Fibroblast of lung (primary cell): ENCODE results near the gene MGLL. TPM values are rescaled to one million over a fixed set of nuclear protein-coding genes. Genes with fewer than 3 reads are reported as not detected.

Source experiments
- DNase-seq, 2 donors: peaks; one replicate each; pipeline versions ENCODE4 v3.0.0 to v3.0.0-alpha.2; 2010; ENCODE audit warnings: low read depth in 2 of 2
- H2AFZ ChIP-seq: 2 replicates; pipeline ENCODE4 v1.5.1; 2012; ENCODE audit warnings: low read length, control low read depth, inconsistent platforms
- H3K27ac ChIP-seq: 2 replicates; pipeline ENCODE4 v1.5.1; 2011; ENCODE audit warnings: low read length, control low read depth; ENCODE audit not compliant: insufficient read depth
- H3K27me3 ChIP-seq: 2 replicates; pipeline ENCODE4 v1.5.1; 2011; ENCODE audit warnings: mild to moderate bottlenecking, low read length; ENCODE audit not compliant: control insufficient read depth, insufficient read depth
- H3K36me3 ChIP-seq: 2 replicates; pipeline ENCODE4 v1.5.1; 2011; ENCODE audit warnings: low read length; ENCODE audit not compliant: control insufficient read depth, insufficient read depth
- H3K4me1 ChIP-seq: 2 replicates; pipeline ENCODE4 v1.5.1; 2011; ENCODE audit warnings: low read length; ENCODE audit not compliant: control insufficient read depth, insufficient read depth; ENCODE audit errors: extremely low read depth
- H3K4me2 ChIP-seq: 2 replicates; pipeline ENCODE4 v1.5.1; 2011; ENCODE audit warnings: low read length, control low read depth; ENCODE audit not compliant: insufficient read depth; ENCODE audit errors: extremely low read depth
- H3K4me3 ChIP-seq, 4 experiments: fragments of 200-600 bp in 1 of 4; sonication (generic) in 1 of 4; replicated peaks in 1 of 4; 2 replicates each; pipeline ENCODE4 v1.5.1; 2011 to 2016; ENCODE audit warnings: low read length in 4 of 4, low read depth in 3 of 4, mild to moderate bottlenecking in 3 of 4, control low read depth in 2 of 4, inconsistent platforms in 1 of 4, mixed read lengths in 1 of 4; ENCODE audit not compliant: insufficient read depth in 1 of 4; ENCODE audit errors: control extremely low read depth in 1 of 4
- H3K79me2 ChIP-seq: 2 replicates; pipeline ENCODE4 v1.5.1; 2012; ENCODE audit warnings: mild to moderate bottlenecking, low read length, inconsistent platforms; ENCODE audit not compliant: control insufficient read depth, insufficient read depth
- H3K9ac ChIP-seq: 2 replicates; pipeline ENCODE4 v1.5.1; 2011; ENCODE audit warnings: mild to moderate bottlenecking, low read length, control low read depth; ENCODE audit not compliant: insufficient read depth
- H3K9me3 ChIP-seq: 2 replicates; pipeline ENCODE4 v1.5.1; 2012; ENCODE audit warnings: low read depth, low read length; ENCODE audit not compliant: control insufficient read depth, insufficient read depth
- H4K20me1 ChIP-seq: 2 replicates; pipeline ENCODE4 v1.5.1; 2011; ENCODE audit warnings: low read length; ENCODE audit not compliant: control insufficient read depth, insufficient read depth; ENCODE audit errors: extremely low read depth
- EZH2 ChIP-seq: IDR thresholded peaks from 2 replicates; pipeline ENCODE4 v1.5.1; 2012; ENCODE audit warnings: low read length, control low read depth, mild to moderate bottlenecking; ENCODE audit errors: missing control alignments
- polyA plus RNA-seq, 2 donors: library from polyadenylated mRNA; depleted of rRNA in 1 of 2; stranded (reverse) in 1 of 2; unstranded in 1 of 2; fragments of >200 nt; gene quantifications; 2 replicates each; pipeline ENCODE4 v1.2.1, GENCODE V29; 2011 to 2012; ENCODE audit warnings: missing spikeins in 1 of 2
- total RNA-seq: library from RNA; depleted of rRNA; stranded (reverse); fragments of >200 nt; gene quantifications from 2 replicates; pipeline ENCODE4 v1.2.1, GENCODE V29; 2014
- TF ChIP-seq, protein P1 (sequence below), 2 donors: IDR thresholded peaks in 1 of 2; conservative IDR thresholded peaks in 1 of 2; 1 replicate in 1 of 2; 2 replicates in 1 of 2; pipeline ENCODE4 v1.5.1; 2011 to 2012; ENCODE audit warnings: low read length in 2 of 2, control low read depth in 1 of 2, inconsistent platforms in 1 of 2, low read depth in 1 of 2, mild to moderate bottlenecking in 1 of 2

MGLL gene
- total and polyA plus RNA-seq, 2 donors (not counting 1 experiment from before 2014, with no cell fraction given): 60.1 to 122 TPM

DNA sequence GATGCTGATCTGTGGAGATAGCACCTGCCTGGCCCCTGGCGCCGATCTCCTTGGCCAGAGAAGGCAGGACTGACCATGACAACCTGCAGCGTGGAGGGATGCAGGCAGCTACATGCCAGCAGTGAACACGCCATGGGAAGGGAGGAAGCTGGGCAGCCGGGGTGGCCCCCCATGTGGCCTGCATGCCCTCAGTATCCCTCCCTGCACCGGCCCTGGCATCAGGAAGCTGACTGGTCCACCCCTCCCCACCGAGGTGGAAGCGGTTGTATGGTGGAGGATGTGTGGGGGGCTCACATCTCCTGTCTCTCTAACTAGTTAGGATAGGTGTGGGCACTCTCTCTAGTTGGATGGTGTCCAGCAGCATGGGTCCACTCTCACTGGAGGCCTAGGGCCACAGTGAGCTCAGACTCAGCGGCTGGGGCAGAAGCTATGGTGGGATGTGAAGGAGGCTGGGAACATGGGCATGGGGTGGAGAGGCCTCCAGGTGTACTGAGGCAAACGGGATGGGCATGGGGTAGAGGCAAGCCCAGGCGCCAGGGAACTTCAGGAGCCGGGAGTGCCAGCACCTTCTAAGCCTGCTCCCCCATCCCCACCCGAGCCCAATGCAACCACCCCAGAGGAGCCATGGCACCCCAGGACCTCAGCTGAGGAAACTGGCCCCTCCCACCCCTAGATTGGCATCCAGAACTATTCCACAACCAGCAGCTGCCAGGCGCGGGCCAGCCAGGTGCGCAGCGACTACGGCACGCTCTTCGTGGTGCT is 151.4 kb downstream of the MGLL start:
- H2AFZ ChIP-seq: no peak overlapping the region
- H3K4me2 ChIP-seq: no peak overlapping the region

DNA sequence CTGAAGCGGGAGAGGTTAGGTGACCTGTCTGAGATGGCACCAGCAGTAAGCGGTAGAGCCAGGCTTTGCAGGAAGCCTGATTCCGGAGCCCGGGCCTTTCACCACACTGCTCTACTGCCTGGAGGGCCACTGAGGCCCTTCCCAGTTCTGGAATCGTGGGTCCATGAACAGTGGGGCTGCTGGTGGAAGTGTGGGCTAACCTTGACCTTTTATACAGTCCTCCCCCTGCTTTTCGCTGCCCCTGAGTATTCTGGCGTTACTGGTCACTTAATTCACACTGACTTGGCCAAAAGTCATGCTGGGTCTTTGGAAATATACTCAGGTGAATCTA is 152.1 kb downstream of the MGLL start:
- Histone ChIP-seq H3K27ac (no peak overlapping the region), H3K36me3 (no peaks in the 10 kb centered on the region), H2AFZ (no peak overlapping the region), H3K4me2 (no peak overlapping the region), H4K20me1 (no peaks in the 10 kb centered on the region), H3K4me3 (no peak overlapping the region), H3K79me2 (no peaks in the 10 kb centered on the region), H3K9me3 (no peaks in the 10 kb centered on the region), H3K9ac (no peak overlapping the region), H3K4me1 (no peaks in the 10 kb centered on the region), H3K27me3 (no peaks in the 10 kb centered on the region)
- no peak for DNase-seq
- TF ChIP-seq, protein P1, sequence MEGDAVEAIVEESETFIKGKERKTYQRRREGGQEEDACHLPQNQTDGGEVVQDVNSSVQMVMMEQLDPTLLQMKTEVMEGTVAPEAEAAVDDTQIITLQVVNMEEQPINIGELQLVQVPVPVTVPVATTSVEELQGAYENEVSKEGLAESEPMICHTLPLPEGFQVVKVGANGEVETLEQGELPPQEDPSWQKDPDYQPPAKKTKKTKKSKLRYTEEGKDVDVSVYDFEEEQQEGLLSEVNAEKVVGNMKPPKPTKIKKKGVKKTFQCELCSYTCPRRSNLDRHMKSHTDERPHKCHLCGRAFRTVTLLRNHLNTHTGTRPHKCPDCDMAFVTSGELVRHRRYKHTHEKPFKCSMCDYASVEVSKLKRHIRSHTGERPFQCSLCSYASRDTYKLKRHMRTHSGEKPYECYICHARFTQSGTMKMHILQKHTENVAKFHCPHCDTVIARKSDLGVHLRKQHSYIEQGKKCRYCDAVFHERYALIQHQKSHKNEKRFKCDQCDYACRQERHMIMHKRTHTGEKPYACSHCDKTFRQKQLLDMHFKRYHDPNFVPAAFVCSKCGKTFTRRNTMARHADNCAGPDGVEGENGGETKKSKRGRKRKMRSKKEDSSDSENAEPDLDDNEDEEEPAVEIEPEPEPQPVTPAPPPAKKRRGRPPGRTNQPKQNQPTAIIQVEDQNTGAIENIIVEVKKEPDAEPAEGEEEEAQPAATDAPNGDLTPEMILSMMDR (conservative IDR thresholded peaks at IDR 0.05 in 1 of 2, IDR thresholded peaks at IDR 0.05 in 1 of 2; ENCODE audit: low read depth in 1 of 2, low read length in 2 of 2): no peak
- no peak for TF ChIP-seq EZH2

More for the DNA sequence above, 151.4 kb downstream of the MGLL start:
- Histone ChIP-seq H3K9ac (no peak overlapping the region), H4K20me1 (no peaks in the 10 kb centered on the region), H3K9me3 (no peaks in the 10 kb centered on the region), H3K79me2 (no peaks in the 10 kb centered on the region), H3K4me3 (no peak overlapping the region), H3K27ac (no peak overlapping the region), H3K4me1 (no peaks in the 10 kb centered on the region), H3K27me3 (no peaks in the 10 kb centered on the region), H3K36me3 (no peaks in the 10 kb centered on the region)
- TF ChIP-seq EZH2: no peak
- TF ChIP-seq, protein P1 (conservative IDR thresholded peaks at IDR 0.05 in 1 of 2, IDR thresholded peaks at IDR 0.05 in 1 of 2; ENCODE audit: low read depth in 1 of 2, low read length in 2 of 2): no peak
- DNase-seq: no peak

DNA sequence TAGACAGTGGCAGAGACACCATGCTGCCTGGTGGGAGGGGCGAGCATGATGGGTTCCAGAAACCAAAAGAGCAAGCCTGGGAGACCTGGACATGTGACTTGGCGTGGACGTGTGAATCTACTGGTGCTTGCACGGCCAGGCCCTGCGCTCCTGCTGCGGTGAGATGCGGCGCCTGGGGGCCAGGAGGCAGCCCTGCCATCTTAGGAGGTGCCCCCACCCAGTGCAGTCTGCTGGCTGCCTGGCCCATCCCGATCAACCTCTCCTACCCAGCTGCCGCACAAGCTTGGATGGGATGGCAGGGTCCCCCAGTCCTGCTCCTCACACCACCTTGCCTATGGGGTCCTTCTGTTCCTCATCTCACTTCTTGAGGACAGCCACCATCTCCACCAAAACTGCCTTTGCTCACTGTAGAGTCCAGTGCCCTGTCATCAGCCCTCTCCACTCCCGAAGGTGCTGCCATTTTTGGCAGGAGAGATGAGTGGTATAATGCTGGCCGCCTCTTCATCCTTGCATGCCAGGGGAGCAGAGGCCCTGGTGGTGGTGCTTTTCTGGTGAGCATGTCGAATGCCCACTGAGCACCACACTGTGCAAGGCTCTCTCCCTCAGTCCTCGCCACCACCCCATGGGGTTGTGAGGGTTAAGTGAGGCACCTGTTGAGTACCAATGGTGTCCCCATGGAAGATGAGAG is 152.6 kb downstream of the MGLL start:
- Histone ChIP-seq H2AFZ (no peak overlapping the region), H3K4me3 (no peak overlapping the region), H3K9ac (no peak overlapping the region), H3K79me2 (no peaks in the 10 kb centered on the region), H3K36me3 (no peaks in the 10 kb centered on the region), H4K20me1 (no peaks in the 10 kb centered on the region), H3K9me3 (no peaks in the 10 kb centered on the region), H3K4me1 (no peaks in the 10 kb centered on the region), H3K27me3 (no peaks in the 10 kb centered on the region), H3K27ac (no peak overlapping the region), H3K4me2 (no peak overlapping the region)
- DNase-seq: no peak
- TF ChIP-seq EZH2: no peak
